IMR-90 (cell line): ENCODE results near the gene RSAD1. TPM values are rescaled to one million over a fixed set of nuclear protein-coding genes. Genes with fewer than 3 reads are reported as not detected.

Experiments
- ATAC-seq: fragments of 200-7000 bp; cut with Tn5 transposase; 2 replicates; pipeline ENCODE4 v1.9.1; 2020; ENCODE audit warnings: low read depth, mild to moderate bottlenecking, moderate library complexity
- BruUV-seq: library from RNA; stranded (reverse); fragments of 400-500 nt; replicated peaks from 2 replicates; lab custom pipeline; 2021; lab: Mats Ljungman, UMichigan
- CTCF ChIA-PET: fragments of 300-600 bp; formaldehyde crosslinking; extraction: SDS; loops from one replicate; lab custom pipeline; 2021; ENCODE audit warnings: antibody characterized with exemption; lab: Yijun Ruan, JAX
- POLR2A ChIA-PET: fragments of 300-600 bp; sonication (Branson Sonifier 250); formaldehyde crosslinking; loops from one replicate; lab custom pipeline; 2022; ENCODE audit warnings: antibody characterized with exemption; ENCODE audit not compliant: unreplicated experiment; lab: Charles Lee
- DNase-seq: peaks from one replicate; pipeline ENCODE4 v3.0.0; 2013
- H2AFZ ChIP-seq: replicated peaks from 2 replicates; pipeline ENCODE3; 2013; ENCODE audit warnings: low read length, mild to moderate bottlenecking; ENCODE audit not compliant: poor library complexity
- H2AK5ac ChIP-seq: 2 replicates; pipeline ENCODE4 v1.6.1; 2013; ENCODE audit warnings: low read depth, low read length, inconsistent platforms
- H2AK9ac ChIP-seq: replicated peaks from 2 replicates; pipeline ENCODE3; 2013; ENCODE audit warnings: mild to moderate bottlenecking, low read depth, low read length, moderate library complexity; ENCODE audit not compliant: poor library complexity
- H2BK120ac ChIP-seq: 2 replicates; pipeline ENCODE4 v1.6.1; 2013; ENCODE audit warnings: low read depth, low read length, inconsistent platforms
- H2BK15ac ChIP-seq: 3 replicates; pipeline ENCODE4 v1.6.1; 2013; ENCODE audit warnings: low read depth, low read length, inconsistent platforms
- H2BK20ac ChIP-seq: 2 replicates; pipeline ENCODE4 v1.6.1; 2013; ENCODE audit warnings: low read depth, mild to moderate bottlenecking, inconsistent platforms, low read length, moderate library complexity
- H2BK5ac ChIP-seq: 2 replicates; pipeline ENCODE4 v1.6.1; 2013; ENCODE audit warnings: mild to moderate bottlenecking, low read depth, low read length, inconsistent platforms; ENCODE audit not compliant: poor library complexity, severe bottlenecking
- H3K14ac ChIP-seq: replicated peaks from 2 replicates; pipeline ENCODE4 v1.6.1; 2013; ENCODE audit warnings: low read depth, low read length, inconsistent platforms
- H3K18ac ChIP-seq: 2 replicates; pipeline ENCODE4 v1.6.1; 2013; ENCODE audit warnings: low read depth, low read length, control low read depth
- H3K23ac ChIP-seq: 2 replicates; pipeline ENCODE4 v1.6.1; 2013; ENCODE audit warnings: low read depth, low read length, inconsistent platforms
- H3K27ac ChIP-seq: 2 replicates; pipeline ENCODE4 v1.5.1; 2013; ENCODE audit warnings: mild to moderate bottlenecking, control low read depth, low read length; ENCODE audit not compliant: insufficient read depth
- H3K27me3 ChIP-seq: 2 replicates; pipeline ENCODE4 v1.6.1; 2013; ENCODE audit warnings: low read length; ENCODE audit not compliant: control insufficient read depth, insufficient read depth
- H3K36me3 ChIP-seq: 2 replicates; pipeline ENCODE4 v1.6.1; 2013; ENCODE audit warnings: low read length, mixed read lengths; ENCODE audit not compliant: control insufficient read depth, insufficient read depth
- H3K4ac ChIP-seq: 2 replicates; pipeline ENCODE4 v1.6.1; 2013; ENCODE audit warnings: low read depth, low read length, inconsistent platforms
- H3K4me1 ChIP-seq: 2 replicates; pipeline ENCODE4 v1.6.1; 2013; ENCODE audit warnings: low read length, mixed read lengths; ENCODE audit not compliant: control insufficient read depth, insufficient read depth
- H3K4me2 ChIP-seq: 2 replicates; pipeline ENCODE4 v1.6.1; 2013; ENCODE audit warnings: low read depth, mild to moderate bottlenecking, control low read depth, low read length, moderate library complexity
- H3K4me3 ChIP-seq: 2 replicates; pipeline ENCODE4 v1.5.1; 2013; ENCODE audit warnings: low read depth, mild to moderate bottlenecking, control low read depth, low read length, moderate library complexity; ENCODE audit not compliant: insufficient read depth
- H3K56ac ChIP-seq: 2 replicates; pipeline ENCODE4 v1.6.1; 2013; ENCODE audit warnings: low read length, inconsistent platforms; ENCODE audit not compliant: insufficient read depth; ENCODE audit errors: extremely low read depth
- H3K79me1 ChIP-seq, 2 experiments: 2 replicates each; pipeline ENCODE4 v1.6.1; 2013; ENCODE audit warnings: low read length in 2 of 2, inconsistent platforms in 1 of 2, low read depth in 1 of 2
- H3K9ac ChIP-seq: 2 replicates; pipeline ENCODE4 v1.6.1; 2013; ENCODE audit warnings: low read depth, low read length, control low read depth
- H3K9me1 ChIP-seq: 2 replicates; pipeline ENCODE4 v1.6.1; 2013; ENCODE audit warnings: low read length, inconsistent platforms; ENCODE audit not compliant: insufficient read depth
- H3K9me3 ChIP-seq: 2 replicates; pipeline ENCODE4 v1.6.1; 2013; ENCODE audit warnings: low read length; ENCODE audit not compliant: control insufficient read depth, insufficient read depth
- H4K20me1 ChIP-seq: 2 replicates; pipeline ENCODE4 v1.6.1; 2013; ENCODE audit warnings: low read length, inconsistent platforms; ENCODE audit not compliant: insufficient read depth
- H4K5ac ChIP-seq: 2 replicates; pipeline ENCODE4 v1.6.1; 2013; ENCODE audit warnings: mild to moderate bottlenecking, low read depth, low read length, control low read depth
- H4K8ac ChIP-seq, 2 experiments: 2 replicates each; pipeline ENCODE4 v1.6.1; 2013; ENCODE audit warnings: low read depth in 2 of 2, low read length in 2 of 2, control low read depth in 1 of 2, inconsistent platforms in 1 of 2
- H4K91ac ChIP-seq: 2 replicates; pipeline ENCODE4 v1.6.1; 2013; ENCODE audit warnings: low read depth, low read length, inconsistent platforms; ENCODE audit not compliant: insufficient read depth
- CEBPB ChIP-seq: IDR thresholded peaks from 2 replicates; pipeline ENCODE4 v1.6.1; 2012; ENCODE audit warnings: low read depth, low read length, improper control_type of control experiment
- CHD1 ChIP-seq: IDR thresholded peaks from 2 replicates; pipeline ENCODE4 v1.6.1; 2012; ENCODE audit warnings: low read depth, low read length, improper control_type of control experiment
- ELK1 ChIP-seq: fragments of 150-350 bp; IDR thresholded peaks from 2 replicates; pipeline ENCODE4 v1.6.1; 2016; ENCODE audit warnings: low read depth, mild to moderate bottlenecking, low read length, moderate library complexity, borderline replicate concordance
- MAFK ChIP-seq: IDR thresholded peaks from 2 replicates; pipeline ENCODE4 v1.6.1; 2012; ENCODE audit warnings: low read depth, low read length, improper control_type of control experiment
- RCOR1 ChIP-seq: IDR thresholded peaks from 2 replicates; pipeline ENCODE4 v1.6.1; 2012; ENCODE audit warnings: mild to moderate bottlenecking, low read length, improper control_type of control experiment; ENCODE audit not compliant: insufficient replicate concordance
- WGBS, 2 experiments: methylation state at CpG; one replicate each; pipeline versions ENCODE4 v1.1.5 to v1.1.7; 2013; ENCODE audit warnings: missing lambda C conversion rate in 2 of 2; ENCODE audit not compliant: insufficient read length in 1 of 2; ENCODE audit errors: extremely low coverage in 2 of 2; 5-methylcytosine and 5-hydroxymethylcytosine counted together
- dilution Hi-C: fragments of 300-500 bp; cut with HindIII; formaldehyde crosslinking; loops from one replicate; pipeline ENCODE4 v1.14.3; 2018; ENCODE audit warnings: low sequenced_read_pairs; ENCODE audit not compliant: unreplicated experiment
- in situ Hi-C: fragments of 300-500 bp; cut with MboI; formaldehyde crosslinking; loops from 3 replicates; pipeline ENCODE4 v1.14.3; 2019; ENCODE audit warnings: low sequenced_read_pairs, inconsistent platforms, mixed read lengths
- intact Hi-C: fragments of 100-400 bp; cut with micrococcal nuclease; formaldehyde crosslinking; loops from 2 replicates; pipeline ENCODE4 v1.10.0; 2022
- polyA plus RNA-seq, 3 experiments: library from polyadenylated mRNA; depleted of rRNA; stranded (reverse); fragments of >200 nt; gene quantifications; 2 replicates each; pipeline ENCODE4 v1.2.3, GENCODE V29; 2012; ENCODE audit warnings: low replicate concordance in 1 of 3
- total RNA-seq: library from RNA; depleted of rRNA; stranded (reverse); fragments of >200 nt; gene quantifications from 2 replicates; pipeline ENCODE4 v1.2.3, GENCODE V29; 2012

RSAD1 gene
- total and polyA plus RNA-seq, 2 of the 4 experiments (the other 2 are of a cell fraction), result 10.8 to 19.2 TPM

- H2BK5ac ChIP-seq, result no peak overlapping the region
- no peak overlapping the region for H2AFZ ChIP-seq
- in situ Hi-C loops, result no loop called here
- H3K27me3 ChIP-seq, result peaks cover 60% of the 10 kb centered on the region
- no peaks in the 10 kb centered on the region for H3K9me1 ChIP-seq
- no peak overlapping the region for H4K5ac ChIP-seq
- DNase-seq, result no peak
- H3K56ac ChIP-seq, result no peak overlapping the region
- H3K4ac ChIP-seq, result no peak overlapping the region
- H4K91ac ChIP-seq, result no peak overlapping the region
- no peak overlapping the region for H2BK120ac ChIP-seq
- no peak overlapping the region for H2BK20ac ChIP-seq
- dilution Hi-C loops, result no loop called here
- no peak overlapping the region for H3K4me3 ChIP-seq
- 40% methylated on average over 1 of the region's 5 CpGs; no CpG with 5 or more reads in 1 of the 2 experiments for WGBS, 2 experiments
- no peak overlapping the region for H3K9ac ChIP-seq
- no peak overlapping the region for H4K8ac ChIP-seq
- no TSS peak for BruUV-seq
- no peak overlapping the region for H3K23ac ChIP-seq
- intact Hi-C loops, result no loop called here
- H3K27ac ChIP-seq, result no peak overlapping the region
- ATAC-seq, result no peak
- no peak overlapping the region for H3K4me2 ChIP-seq
- H2AK9ac ChIP-seq, result no peak overlapping the region
- no peaks in the 10 kb centered on the region for H3K36me3 ChIP-seq
- no peaks in the 10 kb centered on the region for H3K9me3 ChIP-seq
- TF ChIP-seq ELK1 (no peak), MAFK (no peak), CHD1 (no peak), CEBPB (no peak), RCOR1 (no peak)
- H2BK15ac ChIP-seq, result no peak overlapping the region
- no peak overlapping the region for H3K18ac ChIP-seq
- H3K79me1 ChIP-seq, result no peaks in the 10 kb centered on the region
- H2AK5ac ChIP-seq, result no peak overlapping the region
- ChIA-PET POLR2A (no interaction called here), CTCF (interaction anchor here (0.7 kb wide), 1 partner anchor 55 kb away, joined by 3 read pairs; no protein-coding TSS in a partner anchor)
- H3K4me1 ChIP-seq, result no peaks in the 10 kb centered on the region
- H3K14ac ChIP-seq, result no peak overlapping the region
- no peaks in the 10 kb centered on the region for H4K20me1 ChIP-seq
These were observed 48.6 kb downstream of the RSAD1 start for GRCh38 chr17:50527155-50527762.
